Fibroblast of the aortic adventitia (primary cell): Measurements from ENCODE around the gene STOML1. TPM values are rescaled to one million over a fixed set of nuclear protein-coding genes. Genes with fewer than 3 reads are reported as not detected.

Experiments used
- DNase-seq: peaks from one replicate; pipeline ENCODE4 v3.0.0-alpha.2; 2010; ENCODE audit warnings: low read depth
- H3K4me3 ChIP-seq: 2 replicates; pipeline ENCODE4 v1.5.1; 2011; ENCODE audit warnings: low read depth, mild to moderate bottlenecking, control low read depth, low read length, moderate library complexity
- CTCF ChIP-seq: IDR thresholded peaks from 2 replicates; pipeline ENCODE4 v1.5.1; 2011; ENCODE audit warnings: mild to moderate bottlenecking, low read length, control low read depth, inconsistent platforms; ENCODE audit not compliant: insufficient read depth
- total RNA-seq: library from RNA; depleted of rRNA; stranded (reverse); fragments of >200 nt; gene quantifications from 2 replicates; pipeline ENCODE4 v1.2.3, GENCODE V29; 2012; ENCODE audit warnings: low replicate concordance

Gene STOML1
- total RNA-seq, 1 donor: 19.0 TPM

GRCh38 chr15:74013374-74013894, 21.3 kb upstream of the STOML1 start:
- H3K4me3 ChIP-seq: no peak overlapping the region
- no peak for DNase-seq
- TF ChIP-seq CTCF: no peak

DNA sequence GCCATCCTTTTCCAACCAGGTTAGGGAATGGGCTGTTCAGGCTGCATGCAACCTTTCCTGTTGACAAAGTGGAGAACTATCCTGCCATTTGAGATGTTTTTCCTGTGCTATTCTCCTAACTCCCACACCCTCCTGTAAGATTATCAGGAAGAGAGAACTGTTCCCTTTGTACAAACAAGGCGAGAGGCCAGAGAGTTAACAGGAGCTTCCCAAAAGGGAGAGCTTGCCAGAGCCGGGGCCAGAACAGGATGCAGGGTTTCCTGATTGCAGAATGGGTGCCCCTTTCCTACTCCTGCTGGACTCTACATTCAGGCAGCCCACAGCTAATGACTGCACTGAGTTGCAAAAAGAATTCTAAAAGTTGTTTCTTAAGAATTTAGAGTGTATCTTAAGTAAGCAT, 19.5 kb upstream of the STOML1 start:
- TF ChIP-seq CTCF: no peak
- DNase-seq: peak; percentile 83
- peak overlapping the region; percentile 18 for H3K4me3 ChIP-seq

GRCh38 chr15:74010929-74011540, 18.9 kb upstream of the STOML1 start:
- H3K4me3 ChIP-seq: peak overlapping the region; percentile 18
- no peak for TF ChIP-seq CTCF
- peak; percentile 79 for DNase-seq

- no peak overlapping the region for H3K4me3 ChIP-seq
- no peak for TF ChIP-seq CTCF
- DNase-seq: no peak
Measured at GRCh38 chr15:74008901-74009300, 16.8 kb upstream of the STOML1 start.

GRCh38 chr15:74007820-74008371, 15.8 kb upstream of the STOML1 start:
- TF ChIP-seq CTCF: no peak
- no peak overlapping the region for H3K4me3 ChIP-seq
- no peak for DNase-seq

GRCh38 chr15:74006774-74007639, 14.9 kb upstream of the STOML1 start:
- no peak overlapping the region for H3K4me3 ChIP-seq
- TF ChIP-seq CTCF: no peak
- DNase-seq: no peak
